Measurements from ENCODE around the gene IGLL5.
A peak's percentile ranks its signal among the peaks of the same experiment; 100 is the strongest.

- TF ChIP-seq EZH2 (optimal IDR thresholded peaks at IDR 0.05; ENCODE audit: low read depth, low read length) (no peak), CTCF (IDR thresholded peaks at IDR 0.05; ENCODE audit: low read length) (peak; percentile 82)
Observed at GRCh38 chr22:22848364-22848866, 39.2 kb upstream of the IGLL5 start.
